Measurements from ENCODE around the gene WDTC1.
"Not testable (repeated sequence)": the region's sequence is repeated elsewhere in the genome, so short reads cannot be mapped to it uniquely, and the experiment has no call there.

Gene WDTC1

DNA sequence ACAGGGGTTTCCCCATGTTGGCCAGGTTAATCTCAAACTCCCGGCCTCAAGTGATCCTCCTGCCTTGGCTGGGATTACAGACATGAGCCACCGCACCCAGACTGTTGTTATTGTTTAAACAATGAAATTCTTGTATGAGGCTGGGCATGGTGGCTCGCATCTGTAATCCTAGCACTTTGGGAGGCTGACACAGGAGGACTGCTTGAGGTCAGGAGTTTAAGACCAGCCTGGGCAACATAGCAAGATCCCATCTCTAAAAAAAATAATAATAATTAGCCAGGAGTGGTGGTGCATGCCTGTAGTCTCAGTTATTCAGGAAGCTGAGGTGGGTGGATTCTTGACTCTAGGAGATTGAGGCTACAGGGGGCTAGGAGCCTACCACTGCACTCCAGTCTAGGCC, 6.7 kb upstream of the WDTC1 start:
- no peak overlapping the region for H3K9ac ChIP-seq (ENCODE audit: low read depth, low read length)
- no peaks in the 10 kb centered on the region for H3K4me1 ChIP-seq (ENCODE audit: insufficient read depth, low read length)
- H3K36me3 ChIP-seq (ENCODE audit: insufficient read depth, low read length), result no peaks in the 10 kb centered on the region
- no peaks in the 10 kb centered on the region for H3K9me3 ChIP-seq (ENCODE audit: control insufficient read depth, insufficient read depth, low read length)

DNA sequence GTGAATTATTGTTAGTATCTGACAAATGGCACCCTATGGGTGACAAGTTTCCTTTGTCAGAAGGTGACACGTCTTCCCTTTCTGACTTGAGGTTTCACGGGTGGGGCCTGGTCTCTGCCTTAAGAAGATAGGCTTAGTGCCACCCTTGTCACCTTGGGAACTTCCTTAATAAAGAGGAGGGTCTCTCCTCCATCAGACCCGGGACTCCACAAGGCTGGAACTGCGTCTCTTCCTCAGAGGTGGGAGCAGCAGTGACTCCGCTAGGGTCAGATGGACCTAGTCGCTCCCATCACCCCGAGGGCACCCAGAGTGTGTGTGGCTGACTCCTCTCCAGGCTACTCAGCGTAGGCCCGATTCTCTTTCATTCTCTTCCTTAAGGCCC, 774 bp upstream of the WDTC1 start:
- H3K9ac ChIP-seq (ENCODE audit: low read depth, low read length), result peak overlapping the region; percentile 61; the same call in 1 of the 2 replicates
- H3K36me3 ChIP-seq (ENCODE audit: insufficient read depth, low read length), result no peaks in the 10 kb centered on the region
- no peaks in the 10 kb centered on the region for H3K9me3 ChIP-seq (ENCODE audit: control insufficient read depth, insufficient read depth, low read length)
- peaks cover 4% of the 10 kb centered on the region for H3K4me1 ChIP-seq (ENCODE audit: insufficient read depth, low read length)

DNA sequence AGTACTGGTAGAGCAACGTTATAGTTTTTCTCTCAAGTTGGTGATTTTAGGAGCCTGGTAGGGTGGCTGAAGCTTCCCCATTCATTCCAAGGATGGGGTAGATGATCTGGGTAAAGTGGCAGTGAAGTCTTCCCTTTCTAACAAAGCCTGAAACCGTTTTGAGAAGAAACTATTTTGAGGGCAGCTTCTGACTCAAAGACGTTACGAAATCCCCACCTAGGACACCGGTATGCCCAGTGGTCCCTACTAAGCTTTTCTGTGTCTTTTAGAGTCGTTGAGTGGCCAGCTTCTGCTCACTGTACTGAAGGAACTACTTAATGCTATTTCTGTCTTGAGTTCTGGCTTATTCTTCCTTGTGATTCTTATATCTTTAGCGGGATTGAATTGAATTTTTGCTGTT, 1.4 kb downstream of the WDTC1 start:
- no peaks in the 10 kb centered on the region for H3K36me3 ChIP-seq (ENCODE audit: insufficient read depth, low read length)
- H3K9me3 ChIP-seq (ENCODE audit: control insufficient read depth, insufficient read depth, low read length), result no peaks in the 10 kb centered on the region
- H3K4me1 ChIP-seq (ENCODE audit: insufficient read depth, low read length), result peaks cover 4% of the 10 kb centered on the region
- peak overlapping the region; percentile 57; the same call in 1 of the 2 replicates for H3K9ac ChIP-seq (ENCODE audit: low read depth, low read length)

DNA sequence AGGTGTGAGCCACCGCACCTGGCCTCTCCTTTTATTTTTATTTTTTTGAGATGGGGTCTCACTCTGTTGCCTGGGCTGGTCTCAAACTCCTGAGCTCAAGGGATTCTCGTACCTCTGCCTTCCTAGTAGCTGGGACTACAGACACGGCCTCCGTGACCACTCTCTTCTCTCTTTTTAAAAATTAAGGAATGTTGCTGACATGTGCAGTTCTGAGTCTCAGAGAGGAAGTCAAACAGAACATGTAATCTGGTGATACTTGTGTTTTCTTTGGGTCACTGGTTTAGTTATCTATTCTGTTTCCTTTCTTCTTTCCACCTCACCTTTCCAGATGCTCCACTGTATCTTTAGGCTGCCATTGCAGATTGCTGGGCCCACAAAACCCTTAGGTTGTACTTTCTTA, 2.7 kb downstream of the WDTC1 start:
- Histone ChIP-seq H3K4me1 (ENCODE audit: insufficient read depth, low read length) (peaks cover 4% of the 10 kb centered on the region), H3K9ac (ENCODE audit: low read depth, low read length) (no peak overlapping the region), H3K36me3 (ENCODE audit: insufficient read depth, low read length) (no peaks in the 10 kb centered on the region), H3K9me3 (ENCODE audit: control insufficient read depth, insufficient read depth, low read length) (no peaks in the 10 kb centered on the region)

DNA sequence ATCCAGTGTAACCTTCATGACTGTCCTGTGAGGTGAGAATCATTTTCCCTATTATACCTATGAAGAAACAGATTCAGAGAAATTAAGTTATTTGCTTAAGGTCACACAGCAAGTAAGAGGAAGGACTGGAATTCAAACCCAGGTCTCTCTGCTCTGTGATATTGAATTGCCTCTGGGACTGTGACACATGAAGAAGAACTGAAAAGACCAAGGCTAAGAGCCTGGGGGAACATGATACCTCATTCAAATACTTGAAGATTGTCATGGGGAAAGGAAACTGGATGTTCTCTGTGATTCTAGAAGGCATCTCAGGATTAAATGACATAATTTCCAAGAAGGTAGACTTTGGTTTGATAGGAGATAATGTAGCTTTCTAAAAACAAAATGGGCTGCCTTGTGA, 3.6 kb downstream of the WDTC1 start:
- Histone ChIP-seq H3K36me3 (ENCODE audit: insufficient read depth, low read length) (no peaks in the 10 kb centered on the region), H3K9ac (ENCODE audit: low read depth, low read length) (no peak overlapping the region), H3K4me1 (ENCODE audit: insufficient read depth, low read length) (peaks cover 4% of the 10 kb centered on the region), H3K9me3 (ENCODE audit: control insufficient read depth, insufficient read depth, low read length) (no peaks in the 10 kb centered on the region)

DNA sequence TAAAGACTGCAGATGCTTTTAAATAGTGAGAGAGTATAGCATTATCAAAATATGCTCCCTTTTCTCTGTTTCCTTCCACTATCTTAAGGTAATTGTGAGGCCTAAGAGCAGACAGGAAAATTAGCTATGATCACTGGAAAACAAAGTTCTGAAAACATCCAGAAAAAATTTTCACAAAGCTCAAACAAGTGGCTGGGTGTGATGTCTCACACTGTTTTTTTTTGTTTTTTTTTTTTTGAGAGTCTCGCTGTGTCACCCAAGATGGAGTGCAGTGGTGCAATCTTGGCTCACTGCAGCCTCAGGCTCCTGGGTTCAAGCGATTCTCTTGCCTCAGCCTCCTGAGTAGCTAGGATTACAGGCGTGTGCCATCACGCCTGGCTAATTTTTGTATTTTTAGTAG, 7.2 kb downstream of the WDTC1 start:
- no peaks in the 10 kb centered on the region for H3K36me3 ChIP-seq (ENCODE audit: insufficient read depth, low read length)
- no peaks in the 10 kb centered on the region for H3K4me1 ChIP-seq (ENCODE audit: insufficient read depth, low read length)

DNA sequence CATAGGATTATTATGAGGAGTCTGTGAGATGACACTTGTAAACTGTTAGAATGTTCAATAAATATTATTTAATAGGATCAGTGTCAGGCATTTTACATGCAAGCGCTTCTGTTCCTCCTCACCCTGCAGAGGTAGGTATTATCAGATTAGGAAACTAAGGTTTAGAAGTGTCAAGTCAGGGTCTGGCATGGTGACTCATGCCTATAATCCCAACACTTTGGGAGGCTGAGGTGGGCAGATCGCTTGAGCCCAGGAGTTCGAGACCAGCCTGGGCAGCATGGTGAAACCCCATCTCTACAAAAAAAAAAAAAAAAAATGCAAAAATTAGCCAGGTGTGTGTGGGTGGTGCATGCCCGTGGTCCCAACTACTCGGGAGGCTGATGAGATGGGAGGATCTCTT, 9.2 kb downstream of the WDTC1 start:
- not testable (repeated sequence) for H3K4me1 ChIP-seq (ENCODE audit: insufficient read depth, low read length); H3K36me3 ChIP-seq (ENCODE audit: insufficient read depth, low read length); H3K9ac ChIP-seq (ENCODE audit: low read depth, low read length); H3K9me3 ChIP-seq (ENCODE audit: control insufficient read depth, insufficient read depth, low read length)

More for the DNA sequence above, 7.2 kb downstream of the WDTC1 start:
- Histone ChIP-seq H3K9me3 (ENCODE audit: control insufficient read depth, insufficient read depth, low read length) (no peaks in the 10 kb centered on the region), H3K9ac (ENCODE audit: low read depth, low read length) (no peak overlapping the region)

DNA sequence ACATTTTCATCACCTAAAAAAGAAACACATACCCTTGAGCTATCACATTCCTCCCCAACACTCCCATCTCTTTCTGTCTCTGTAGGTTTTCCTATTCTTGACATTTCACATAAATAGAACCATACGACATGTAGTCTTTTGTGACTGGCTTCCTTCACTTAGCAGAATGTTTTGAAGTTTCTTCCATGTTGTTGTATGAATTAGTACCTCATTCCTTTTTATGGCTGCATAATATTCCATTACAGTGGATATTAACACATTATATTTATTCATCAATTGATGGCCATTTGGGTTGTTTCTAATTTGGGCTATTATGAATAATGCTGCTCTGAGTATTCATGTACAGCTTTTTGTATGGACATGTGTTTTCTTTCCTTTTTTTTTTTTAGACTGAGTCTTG, 11.8 kb downstream of the WDTC1 start:
- H3K4me1 ChIP-seq (ENCODE audit: insufficient read depth, low read length), result no peaks in the 10 kb centered on the region
- H3K9me3 ChIP-seq (ENCODE audit: control insufficient read depth, insufficient read depth, low read length), result no peaks in the 10 kb centered on the region
- no peaks in the 10 kb centered on the region for H3K36me3 ChIP-seq (ENCODE audit: insufficient read depth, low read length)
- no peak overlapping the region for H3K9ac ChIP-seq (ENCODE audit: low read depth, low read length)

DNA sequence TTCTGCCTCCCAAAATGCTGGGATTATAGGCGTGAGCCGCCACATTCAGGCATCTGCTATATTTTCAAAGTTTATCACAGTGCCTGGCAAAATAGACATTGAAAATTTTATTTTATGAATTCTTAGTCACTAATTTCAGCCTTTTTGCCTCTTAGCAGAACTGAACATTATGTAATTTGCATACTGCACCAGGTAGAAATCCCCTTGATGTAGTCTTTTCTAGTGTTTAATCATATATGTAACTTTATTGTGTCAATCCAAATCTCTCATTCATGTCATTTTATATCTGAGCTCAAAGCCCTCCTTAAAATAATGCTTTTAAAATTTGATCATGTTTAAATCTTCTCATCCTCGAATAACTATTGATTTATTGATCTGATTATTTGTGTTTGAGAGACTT, 19.2 kb downstream of the WDTC1 start:
- Histone ChIP-seq H3K9ac (ENCODE audit: low read depth, low read length) (no peak overlapping the region), H3K4me1 (ENCODE audit: insufficient read depth, low read length) (no peaks in the 10 kb centered on the region), H3K9me3 (ENCODE audit: control insufficient read depth, insufficient read depth, low read length) (no peaks in the 10 kb centered on the region), H3K36me3 (ENCODE audit: insufficient read depth, low read length) (no peaks in the 10 kb centered on the region)

DNA sequence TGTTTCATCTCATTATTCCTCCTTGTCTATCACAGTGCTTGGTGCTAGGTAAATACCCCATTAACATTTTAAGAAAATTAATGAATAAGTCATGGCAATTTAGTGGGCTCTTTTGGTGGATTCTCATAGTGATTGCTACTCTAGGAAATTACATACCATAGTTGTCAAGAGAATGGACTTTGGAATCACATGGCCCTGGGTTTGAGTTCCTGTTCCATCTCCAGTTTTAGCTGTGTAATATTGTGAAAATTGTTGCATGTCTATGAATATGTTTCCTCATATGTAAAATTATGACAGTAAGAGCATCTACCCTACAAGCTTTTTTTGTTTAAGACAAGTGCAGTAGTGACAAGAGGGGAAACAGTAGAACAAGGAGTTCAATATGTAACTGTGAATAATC, 20.7 kb downstream of the WDTC1 start:
- Histone ChIP-seq H3K9ac (ENCODE audit: low read depth, low read length) (no peak overlapping the region), H3K9me3 (ENCODE audit: control insufficient read depth, insufficient read depth, low read length) (no peaks in the 10 kb centered on the region), H3K36me3 (ENCODE audit: insufficient read depth, low read length) (no peaks in the 10 kb centered on the region), H3K4me1 (ENCODE audit: insufficient read depth, low read length) (no peaks in the 10 kb centered on the region)

DNA sequence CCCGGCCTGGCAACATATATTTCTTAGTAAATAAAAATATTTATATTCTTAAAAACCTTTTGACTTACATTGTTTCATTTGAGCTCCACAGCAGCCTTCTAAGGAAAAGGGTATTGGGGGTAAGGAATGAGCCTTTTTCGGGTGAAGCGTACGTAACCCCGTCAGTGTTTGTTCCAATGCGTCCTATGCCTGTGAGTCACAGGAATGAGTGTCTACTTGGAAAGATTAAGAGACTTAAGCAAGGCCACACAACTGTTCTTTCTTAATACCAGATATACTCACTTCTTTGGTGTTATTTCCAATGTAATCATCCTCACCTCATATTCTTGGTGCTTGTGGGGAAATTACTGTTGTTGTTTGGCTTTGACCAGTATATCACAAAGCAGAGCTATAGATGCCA, 22.7 kb downstream of the WDTC1 start:
- no peaks in the 10 kb centered on the region for H3K4me1 ChIP-seq (ENCODE audit: insufficient read depth, low read length)
- H3K9ac ChIP-seq (ENCODE audit: low read depth, low read length), result no peak overlapping the region
- H3K9me3 ChIP-seq (ENCODE audit: control insufficient read depth, insufficient read depth, low read length), result no peaks in the 10 kb centered on the region
- no peaks in the 10 kb centered on the region for H3K36me3 ChIP-seq (ENCODE audit: insufficient read depth, low read length)

DNA sequence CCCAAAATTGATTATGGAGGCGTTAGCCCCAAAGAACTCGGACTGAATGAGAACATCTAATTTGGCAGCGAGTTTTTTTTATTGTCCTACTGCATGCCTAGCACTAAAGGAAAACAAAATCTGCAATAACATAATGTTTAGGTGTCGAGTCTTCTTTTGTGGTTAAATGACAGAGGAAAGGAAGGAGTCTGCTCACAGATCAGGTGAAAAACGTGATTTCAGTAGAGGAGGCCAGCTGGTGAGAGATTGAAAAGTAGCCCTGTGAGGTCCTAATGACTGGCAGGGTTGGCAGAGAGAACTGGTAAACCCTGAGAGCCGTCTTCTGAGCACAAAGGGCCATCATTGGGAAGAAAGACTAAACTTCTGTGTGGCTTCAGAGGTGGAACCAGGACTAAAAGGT, 24.2 kb downstream of the WDTC1 start:
- Histone ChIP-seq H3K4me1 (ENCODE audit: insufficient read depth, low read length) (no peaks in the 10 kb centered on the region), H3K9me3 (ENCODE audit: control insufficient read depth, insufficient read depth, low read length) (no peaks in the 10 kb centered on the region), H3K36me3 (ENCODE audit: insufficient read depth, low read length) (no peaks in the 10 kb centered on the region), H3K9ac (ENCODE audit: low read depth, low read length) (no peak overlapping the region)

DNA sequence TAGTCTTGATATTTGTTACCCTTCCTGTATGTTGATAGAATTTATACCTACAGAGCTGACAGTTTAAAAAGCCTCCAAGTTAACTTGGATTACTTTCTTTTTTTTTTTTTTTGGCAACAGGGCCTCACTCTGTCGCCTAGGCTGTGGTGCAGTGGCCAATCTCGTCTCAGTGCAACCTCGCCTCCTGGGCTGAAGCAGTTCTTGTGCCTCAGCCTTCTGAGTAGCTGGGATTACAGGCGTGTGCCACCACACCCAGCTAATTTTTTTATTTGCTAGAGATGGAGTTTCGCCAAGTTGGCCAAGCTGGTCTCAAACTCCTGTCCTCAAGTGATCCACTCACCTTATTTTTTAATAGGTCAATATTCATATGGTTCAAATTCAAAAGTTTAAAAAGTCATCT, 32.7 kb downstream of the WDTC1 start:
- Histone ChIP-seq H3K36me3 (ENCODE audit: insufficient read depth, low read length) (no peaks in the 10 kb centered on the region; the same call in 1 of the 2 replicates), H3K4me1 (ENCODE audit: insufficient read depth, low read length) (no peaks in the 10 kb centered on the region), H3K9ac (ENCODE audit: low read depth, low read length) (no peak overlapping the region), H3K9me3 (ENCODE audit: control insufficient read depth, insufficient read depth, low read length) (no peaks in the 10 kb centered on the region)

DNA sequence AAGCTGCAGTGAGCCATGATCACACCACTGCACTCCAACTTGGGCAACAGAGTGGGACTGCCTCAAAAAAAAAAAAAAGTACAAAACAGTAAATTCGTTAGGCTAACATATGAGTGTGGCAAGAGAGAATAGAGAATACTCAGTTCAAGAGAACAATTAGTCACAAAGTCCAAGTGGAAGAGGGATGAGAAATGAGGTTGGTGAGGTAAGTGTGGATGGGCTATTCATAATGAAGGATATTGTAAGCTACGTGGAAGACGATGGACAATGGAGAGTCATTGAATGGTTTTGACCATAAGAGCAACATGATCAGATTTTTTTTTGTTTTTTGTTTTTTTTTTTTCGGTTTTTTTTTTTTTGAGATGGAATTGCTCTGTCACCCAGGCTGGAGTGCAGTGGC, 34.8 kb downstream of the WDTC1 start:
- no peaks in the 10 kb centered on the region for H3K4me1 ChIP-seq (ENCODE audit: insufficient read depth, low read length)
- no peaks in the 10 kb centered on the region for H3K9me3 ChIP-seq (ENCODE audit: control insufficient read depth, insufficient read depth, low read length)
- H3K36me3 ChIP-seq (ENCODE audit: insufficient read depth, low read length), result no peaks in the 10 kb centered on the region; the same call in 1 of the 2 replicates
- no peak overlapping the region for H3K9ac ChIP-seq (ENCODE audit: low read depth, low read length)

DNA sequence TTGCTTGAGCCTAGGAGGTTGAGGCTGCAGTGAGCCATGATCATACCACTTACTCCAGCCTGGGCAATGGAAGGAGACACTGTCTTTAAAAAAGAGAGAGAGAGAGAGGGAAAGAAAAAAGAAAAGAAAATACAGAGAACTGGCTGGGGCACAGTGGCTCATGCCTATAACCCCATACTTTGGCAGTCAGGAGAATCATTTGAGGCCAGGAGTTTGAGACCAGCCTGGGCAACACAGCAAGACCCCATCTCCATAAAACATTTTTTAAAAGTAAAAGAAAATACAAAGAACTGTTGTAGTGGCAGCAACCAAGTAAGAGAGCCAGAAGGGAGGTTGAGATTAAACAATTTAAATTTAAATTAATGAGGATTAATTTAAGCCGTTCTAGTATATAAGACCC, 39.8 kb downstream of the WDTC1 start:
- peaks cover 4% of the 10 kb centered on the region for H3K9me3 ChIP-seq (ENCODE audit: control insufficient read depth, insufficient read depth, low read length)
- no peaks in the 10 kb centered on the region for H3K4me1 ChIP-seq (ENCODE audit: insufficient read depth, low read length)
- H3K36me3 ChIP-seq (ENCODE audit: insufficient read depth, low read length), result no peaks in the 10 kb centered on the region
- no peak overlapping the region for H3K9ac ChIP-seq (ENCODE audit: low read depth, low read length)

DNA sequence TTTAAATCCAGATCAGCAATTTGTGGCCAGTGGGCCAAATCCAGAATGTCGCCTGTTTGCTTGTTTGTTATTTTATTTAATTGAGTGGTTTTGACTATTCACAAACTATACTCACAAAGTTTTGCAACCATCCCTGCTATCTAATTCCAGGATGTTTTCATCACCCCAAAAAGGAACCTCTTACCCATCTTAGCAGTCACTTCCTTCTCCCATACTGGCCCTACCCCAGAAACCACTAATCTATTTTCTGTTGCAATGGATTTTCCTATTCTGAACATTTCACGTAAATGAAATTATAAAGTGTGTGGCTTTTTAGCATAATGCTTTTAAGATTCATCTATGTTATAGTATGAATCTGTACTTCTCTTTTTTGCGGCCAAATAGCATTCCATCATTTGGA, 41.3 kb downstream of the WDTC1 start:
- Histone ChIP-seq H3K9ac (ENCODE audit: low read depth, low read length) (no peak overlapping the region), H3K36me3 (ENCODE audit: insufficient read depth, low read length) (no peaks in the 10 kb centered on the region), H3K9me3 (ENCODE audit: control insufficient read depth, insufficient read depth, low read length) (peaks cover 4% of the 10 kb centered on the region), H3K4me1 (ENCODE audit: insufficient read depth, low read length) (no peaks in the 10 kb centered on the region)

Measured in ES-I3 (cell line).